Activated naive CD4-positive, alpha-beta T cell treated with anti-CD3 and anti-CD28 coated beads, Interleukin-2, amount 50 U/mL, for 16 hours (primary cell): ENCODE measurements around the gene EFCAB14.
"Not testable (repeated sequence)": the region's sequence is repeated elsewhere in the genome, so short reads cannot be mapped to it uniquely, and the experiment has no call there.

Experiments used
- DNase-seq: peaks from one replicate; pipeline ENCODE4 v3.0.0-alpha.2; 2020

The EFCAB14 gene

DNA sequence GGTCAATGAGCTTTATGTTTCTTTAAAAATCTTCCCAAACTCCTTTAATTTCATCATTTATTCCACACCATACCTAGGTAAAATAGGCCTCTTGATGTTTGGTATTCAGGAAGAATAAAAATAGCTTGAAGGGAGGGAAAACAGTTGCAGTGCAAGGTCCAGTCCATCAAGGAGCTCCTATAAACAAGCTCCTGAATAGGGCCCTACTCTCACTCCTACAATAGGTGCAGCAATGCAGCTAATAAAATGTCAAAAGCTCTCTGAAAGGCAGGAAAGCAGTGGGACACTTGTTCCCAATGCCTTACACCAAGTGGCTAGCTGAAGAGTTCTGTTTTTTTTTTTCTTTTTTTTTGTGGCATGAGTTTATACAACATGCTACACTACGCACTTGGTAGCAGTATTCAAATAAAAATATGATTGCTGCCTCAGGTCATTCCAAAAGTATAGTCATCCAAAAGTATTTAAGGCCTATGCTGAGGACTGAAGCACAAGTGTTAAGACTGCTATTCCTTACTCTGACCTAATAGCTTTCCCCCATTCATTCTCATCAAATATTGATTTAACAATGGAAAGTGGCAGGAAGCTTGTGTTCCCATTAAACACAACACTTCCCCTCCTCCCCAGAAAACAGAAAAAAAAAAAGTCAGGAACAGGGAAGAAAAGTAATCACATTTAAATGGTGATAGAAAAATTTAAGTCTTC is 37.4 kb downstream of the EFCAB14 start:
- DNase-seq, result no peak

DNA sequence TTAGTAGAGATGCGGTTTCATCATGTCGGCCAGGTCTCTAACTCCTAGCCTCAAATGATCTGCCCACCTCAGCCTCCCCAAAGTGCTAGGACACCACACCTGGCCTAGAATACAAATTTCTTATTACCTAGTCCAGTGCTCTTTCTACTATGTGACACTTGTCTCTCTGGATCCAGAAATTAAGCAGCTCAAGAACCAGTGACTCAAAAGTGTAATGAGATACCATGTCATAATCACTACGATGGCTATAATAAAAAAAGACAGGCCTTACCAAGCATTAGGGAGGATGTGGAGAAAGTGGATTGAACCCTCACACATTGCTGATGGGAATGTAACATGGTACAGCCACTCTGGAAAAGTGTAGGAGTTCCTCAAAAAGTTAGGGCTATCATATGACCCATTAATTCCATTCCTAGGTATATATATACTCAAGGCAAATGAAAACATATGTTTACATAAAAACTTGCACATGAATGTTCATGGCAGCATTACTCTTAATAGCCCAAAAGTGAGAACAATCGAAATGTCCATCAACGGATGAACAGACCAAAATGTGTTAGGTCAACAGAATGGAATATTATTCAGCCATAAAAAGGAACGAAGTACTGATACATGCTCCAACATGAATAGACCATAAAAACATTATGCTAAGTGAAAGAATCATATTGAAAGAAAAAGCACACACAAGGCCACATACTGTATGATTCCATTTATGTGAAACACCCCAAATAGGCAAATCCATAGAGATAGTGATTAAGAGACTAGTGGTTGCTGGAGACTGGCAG is 38.9 kb downstream of the EFCAB14 start:
- DNase-seq, result no peak

DNA sequence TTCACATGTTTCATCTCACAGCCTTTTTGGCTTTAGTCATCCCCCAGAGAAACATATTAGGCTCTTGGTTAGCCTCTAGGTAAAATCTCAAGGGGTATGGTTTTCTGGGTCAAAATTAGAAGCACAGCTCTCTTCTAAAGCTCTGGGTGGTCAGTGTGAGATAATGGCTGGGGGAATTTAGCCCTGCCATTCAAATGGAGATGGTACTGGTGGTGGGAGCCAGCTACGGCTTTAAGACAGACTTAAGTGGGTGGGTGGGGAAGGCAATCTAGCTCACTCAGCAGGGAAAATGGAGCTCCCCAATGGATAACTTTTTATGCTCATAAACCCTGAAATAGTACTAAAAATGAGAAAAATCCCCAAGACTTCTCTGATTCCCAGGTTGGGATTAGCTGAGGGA is 41.6 kb downstream of the EFCAB14 start:
- DNase-seq, result no peak

DNA sequence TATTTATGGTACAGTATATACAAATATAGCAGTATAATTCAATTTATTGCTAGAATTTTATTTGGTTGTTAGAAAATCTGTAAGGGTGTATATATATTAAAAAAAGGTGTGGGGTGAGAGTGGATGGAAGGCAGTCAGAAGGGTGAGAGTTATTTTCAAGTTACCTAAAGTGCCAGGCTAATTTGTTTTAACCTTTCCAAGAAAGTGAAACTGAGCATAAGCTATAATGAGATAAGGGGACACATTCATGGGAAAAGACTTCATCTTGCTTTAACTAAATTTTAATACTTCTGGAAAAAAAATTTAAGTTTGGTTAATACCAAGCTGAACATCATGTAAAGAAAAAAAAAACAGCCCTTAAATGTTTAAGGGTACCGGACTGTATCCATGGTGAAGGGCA is 42.4 kb downstream of the EFCAB14 start:
- no peak for DNase-seq

DNA sequence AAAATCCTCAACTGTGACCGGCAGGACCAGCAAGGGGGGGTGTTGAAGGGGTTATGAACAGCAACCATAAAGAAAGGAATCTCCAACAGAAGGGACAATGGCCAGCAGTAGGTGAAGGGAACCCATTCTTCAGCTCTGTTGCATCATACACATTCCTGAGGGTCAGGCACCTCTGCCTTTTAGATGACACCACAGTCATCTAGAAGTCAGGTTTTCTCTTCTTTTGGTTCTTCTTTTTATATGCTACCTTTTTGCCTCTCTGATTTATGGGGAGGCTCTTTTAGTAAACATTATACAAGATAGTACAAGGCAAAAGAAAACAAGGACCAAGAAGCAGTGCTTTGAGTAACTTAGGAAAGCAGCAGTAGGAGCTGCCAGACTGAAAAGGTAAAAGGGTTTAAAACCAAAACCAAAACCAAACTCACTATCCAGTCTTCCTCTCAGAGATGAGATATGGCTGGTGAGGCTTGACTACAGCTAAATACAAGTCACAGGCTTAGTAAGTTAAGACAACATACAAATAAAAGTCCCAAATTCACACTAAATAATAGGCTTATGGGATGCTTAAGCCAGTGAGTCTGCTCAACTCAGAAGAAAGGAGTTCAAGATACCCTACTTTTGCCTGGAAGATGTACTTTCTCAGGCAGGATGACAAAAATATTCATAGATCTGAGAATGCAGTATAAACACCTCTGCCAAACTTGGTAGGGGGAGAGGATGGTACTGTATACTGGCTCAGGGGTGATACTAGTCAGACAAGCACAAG is 43.2 kb downstream of the EFCAB14 start:
- no peak for DNase-seq

DNA sequence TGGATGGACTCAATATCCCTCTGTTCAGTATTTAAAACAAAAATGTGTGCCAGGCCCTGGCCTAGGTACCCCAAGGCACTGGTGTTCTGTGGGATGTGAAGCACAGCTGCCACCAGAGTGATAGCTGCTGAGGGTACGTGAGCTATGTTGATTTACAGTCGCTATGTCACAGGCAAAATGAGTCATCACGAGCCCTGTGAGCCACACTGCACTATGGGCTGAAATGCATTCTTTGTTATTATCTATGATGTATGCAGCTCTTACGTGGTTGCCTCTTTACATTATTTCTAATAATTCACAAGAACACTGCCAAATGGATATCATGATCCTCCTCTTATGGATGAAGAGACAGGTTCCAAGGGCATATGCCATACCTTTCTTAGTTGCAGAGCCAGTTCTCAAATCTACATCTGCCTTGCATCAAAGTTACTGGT is 45.1 kb downstream of the EFCAB14 start:
- DNase-seq, result no peak

DNA sequence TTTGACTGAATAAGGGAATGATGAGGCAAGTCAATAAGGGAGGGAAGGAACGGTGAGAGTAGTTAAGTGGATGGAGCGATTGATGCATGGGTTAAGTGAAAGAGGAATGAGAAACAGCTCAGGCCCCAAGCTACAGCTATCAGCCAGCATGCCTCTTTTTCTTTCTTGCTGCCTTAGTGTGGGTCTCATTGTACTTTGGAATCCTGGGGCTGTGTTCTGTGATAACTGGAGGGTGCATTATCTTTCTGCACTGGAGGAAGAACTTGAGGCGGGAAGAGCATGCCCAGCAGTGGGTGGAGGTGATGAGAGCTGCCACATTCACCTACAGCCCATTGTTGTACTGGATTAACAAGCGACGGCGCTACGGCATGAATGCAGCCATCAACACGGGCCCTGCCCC is 46.2 kb downstream of the EFCAB14 start:
- no peak for DNase-seq

DNA sequence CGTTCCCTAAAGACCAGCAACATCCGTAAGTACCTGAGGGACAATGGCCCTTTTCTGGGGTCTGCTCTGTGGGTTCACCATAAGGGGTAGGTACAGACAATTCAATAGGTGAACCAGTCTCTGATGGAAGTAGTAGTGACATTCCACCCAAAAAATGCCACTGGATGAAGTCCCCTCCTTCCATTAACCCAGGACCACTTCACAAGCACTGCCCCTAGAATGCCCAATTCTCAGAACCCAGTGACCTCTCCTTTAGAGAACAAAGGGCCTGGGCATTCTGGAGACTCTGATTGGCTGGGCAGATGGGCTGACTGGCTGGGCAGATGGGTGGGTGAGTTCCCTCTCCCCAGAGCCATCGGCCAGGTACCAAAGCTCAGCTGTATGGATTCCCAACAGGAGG is 47.4 kb downstream of the EFCAB14 start, which contains the start of gene TEX38:
TEX38 (plus strand) TSS at position 301 of the 400 bp plus-strand sequence; CDS start at position 382, 81 bp downstream.
- DNase-seq, result no peak

DNA sequence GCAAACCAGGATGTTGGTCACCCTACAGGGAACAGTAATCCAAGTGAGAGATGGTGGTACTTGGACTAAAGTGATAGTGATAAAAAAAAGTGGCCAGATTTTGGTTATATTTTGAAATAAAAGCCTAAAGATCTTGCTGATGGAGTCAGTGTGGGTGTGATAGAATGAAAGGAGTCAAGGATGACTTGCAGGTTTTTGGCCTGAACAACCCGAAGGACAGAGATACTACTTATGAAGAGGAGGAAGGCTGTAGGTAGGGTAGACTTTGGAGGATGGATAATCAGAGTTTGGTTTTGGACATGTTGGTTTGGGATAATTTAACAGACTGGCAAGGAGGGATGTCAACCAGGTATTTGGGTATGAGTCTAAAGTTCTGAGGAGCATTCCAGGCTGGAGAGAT is 48.8 kb downstream of the EFCAB14 start:
- DNase-seq, result no peak

DNA sequence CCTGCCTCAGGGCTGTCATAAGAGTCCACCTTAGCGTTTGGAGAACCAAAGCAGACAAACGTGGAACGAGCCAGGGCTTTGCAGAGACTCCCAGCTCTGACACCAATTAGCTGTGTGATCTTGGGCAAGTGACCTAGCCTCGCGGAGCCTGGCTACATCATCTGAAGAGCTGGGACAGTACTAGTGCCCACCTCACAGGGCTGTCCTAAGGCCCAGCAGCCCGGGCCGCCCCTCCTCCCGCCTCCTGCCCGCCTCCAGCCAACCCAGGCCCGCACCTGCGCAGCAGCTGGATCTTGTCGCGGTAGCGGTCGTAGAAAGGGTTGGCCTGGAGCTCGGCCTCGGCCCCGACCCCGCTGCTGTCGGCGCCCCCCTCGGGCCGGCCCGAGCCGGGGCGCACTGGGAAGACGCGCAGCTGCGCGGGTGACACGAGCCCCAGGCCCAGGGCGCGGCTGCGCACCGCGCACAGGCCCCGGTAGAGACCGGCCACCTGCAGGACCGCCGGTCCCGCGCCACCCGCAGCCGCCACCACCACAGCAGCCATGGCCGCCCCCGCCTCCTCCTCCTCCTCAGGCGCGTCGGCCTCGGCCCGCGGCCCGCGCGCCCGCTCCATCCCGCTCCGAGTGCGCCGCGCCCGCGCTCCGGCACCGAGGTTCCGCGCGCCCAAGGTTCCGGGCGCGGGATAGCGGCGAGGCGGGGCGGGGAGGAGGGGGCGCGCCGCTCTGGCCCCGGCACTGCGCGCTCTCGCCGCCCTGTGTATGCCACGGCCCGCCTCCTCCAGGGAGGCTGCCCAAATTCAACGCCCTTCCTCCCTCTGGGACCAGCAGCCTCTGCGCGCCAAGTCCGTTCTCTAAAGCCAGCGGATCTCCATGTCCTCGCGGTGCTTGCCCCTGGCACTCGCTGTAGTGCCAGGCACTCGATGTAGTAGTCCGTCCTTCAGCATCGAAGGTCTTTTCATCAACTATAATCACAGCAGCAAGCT is 50.8 kb downstream of the EFCAB14 start, which contains the start of gene ATPAF1:
ATPAF1 (minus strand) TSS at position 583 of the 979 bp plus-strand sequence; CDS start at position 541, 42 bp downstream.
- DNase-seq, result peak; percentile 69

DNA sequence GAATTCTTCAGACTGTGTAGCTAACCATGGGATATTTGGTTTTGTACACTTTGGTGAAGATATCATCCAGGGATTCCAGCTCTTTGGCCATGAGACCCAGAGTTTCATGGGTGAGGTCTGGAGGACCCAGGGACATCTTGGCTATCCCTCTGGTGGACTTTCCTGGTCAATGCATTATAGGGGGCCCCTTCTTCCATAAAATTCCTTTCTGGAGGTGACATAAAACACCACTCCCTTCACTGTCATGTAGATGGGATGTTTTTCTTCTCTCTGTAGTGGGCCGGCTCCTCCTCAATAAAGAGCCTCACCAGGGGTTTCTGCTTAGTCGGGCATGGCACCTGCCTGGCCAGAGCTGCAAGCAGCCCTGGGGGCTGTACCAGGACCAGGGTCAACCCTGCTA is 52.9 kb downstream of the EFCAB14 start:
- no peak for DNase-seq

DNA sequence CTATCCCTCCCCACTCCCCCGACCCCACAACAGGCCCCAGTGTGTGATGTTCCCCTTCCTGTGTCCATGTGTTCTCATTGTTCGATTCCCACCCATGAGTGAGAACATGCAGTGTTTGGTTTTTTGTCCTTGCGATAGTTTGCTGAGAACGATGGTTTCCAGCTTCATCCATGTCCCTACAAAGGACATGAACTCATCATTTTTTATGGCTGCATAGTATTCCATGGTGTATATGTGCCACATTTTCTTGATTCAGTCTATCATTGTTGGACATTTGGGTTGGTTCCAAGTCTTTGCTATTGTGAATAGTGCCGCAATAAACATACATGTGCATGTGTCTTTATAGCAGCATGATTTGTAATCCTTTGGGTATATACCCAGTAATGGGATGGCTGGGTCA is 56.0 kb downstream of the EFCAB14 start:
- DNase-seq, result not testable (repeated sequence)

DNA sequence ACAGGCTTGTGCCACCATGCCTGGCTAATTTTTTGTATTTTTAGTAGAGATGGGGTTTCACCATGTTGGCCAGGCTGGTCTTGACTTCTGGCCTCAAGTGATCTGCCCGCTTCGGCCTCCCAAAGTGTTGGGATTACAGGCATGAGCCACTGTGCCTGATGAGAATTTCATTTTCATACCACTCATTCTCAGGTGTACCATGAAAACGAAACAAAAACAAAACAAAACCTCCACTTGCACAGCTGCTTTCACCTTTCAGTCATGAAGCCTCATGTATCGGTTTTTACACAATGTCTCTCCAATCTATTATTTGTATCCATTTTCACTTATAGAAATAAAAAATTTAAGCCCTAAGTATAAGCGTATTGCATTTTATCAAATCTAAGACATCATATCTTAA is 58.8 kb downstream of the EFCAB14 start:
- DNase-seq, result not testable (repeated sequence)

DNA sequence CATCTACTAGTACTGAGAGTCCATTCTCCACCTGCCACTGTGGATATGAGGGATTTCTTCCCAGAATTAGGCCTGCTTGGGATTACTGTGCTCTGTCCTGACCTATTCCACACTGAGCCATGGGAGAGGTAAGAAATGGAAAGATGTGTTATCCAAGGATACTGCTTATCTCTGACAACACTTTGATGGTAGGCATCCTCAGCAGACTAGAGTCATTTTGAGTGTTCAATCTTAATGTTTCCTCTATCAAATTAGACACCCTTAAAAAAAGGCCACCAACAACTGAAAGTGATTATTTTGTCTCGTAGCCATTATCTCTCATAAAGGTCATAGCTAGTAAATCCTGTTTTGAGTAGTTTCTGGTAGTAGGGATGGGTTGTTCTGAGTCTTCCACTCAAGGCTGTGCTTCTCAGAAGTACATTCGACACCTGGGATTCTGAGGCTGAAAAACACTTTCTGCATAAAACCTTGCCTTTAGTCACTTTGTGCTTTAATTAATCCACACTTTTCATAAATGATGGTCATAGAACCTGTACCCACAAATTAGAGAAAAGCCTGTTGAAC is 59.5 kb downstream of the EFCAB14 start:
- DNase-seq, result no peak

DNA sequence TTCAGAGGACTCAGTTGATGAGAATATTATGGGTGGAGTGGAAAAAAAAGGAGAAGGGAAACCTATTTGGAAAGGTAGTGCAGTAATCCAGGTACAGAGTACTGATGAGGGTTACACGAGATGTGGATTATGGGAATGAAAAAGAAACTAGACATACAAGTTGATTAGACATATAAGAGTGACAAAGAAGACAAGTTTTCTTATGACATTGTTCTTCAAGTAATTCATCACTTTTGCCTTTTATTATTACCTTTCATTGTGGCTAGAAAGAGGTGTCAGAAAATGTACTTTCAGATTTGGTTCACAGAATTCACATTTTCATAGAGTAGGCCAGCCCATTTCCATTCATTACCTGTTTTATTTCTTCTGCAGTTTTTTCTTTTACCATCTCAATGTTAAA is 61.1 kb downstream of the EFCAB14 start:
- DNase-seq, result no peak

DNA sequence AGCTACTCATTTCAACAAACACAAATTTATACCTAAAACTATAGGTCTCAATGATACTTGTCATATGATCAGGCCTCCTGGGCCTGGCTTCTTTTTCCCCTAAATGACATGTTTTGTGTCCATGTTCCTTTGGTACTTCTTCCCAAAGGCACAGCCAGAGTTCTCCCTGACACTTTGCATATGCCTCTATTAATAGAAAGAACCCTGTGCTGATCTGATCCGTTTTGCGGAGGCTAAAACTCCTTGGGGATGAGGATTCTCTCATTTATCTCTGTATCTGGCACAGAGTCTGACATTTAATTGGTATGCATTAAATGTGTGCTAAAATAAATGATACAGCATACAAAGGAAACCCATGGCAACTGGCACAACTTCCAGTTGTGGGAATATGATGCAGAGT is 62.3 kb downstream of the EFCAB14 start:
- DNase-seq, result no peak

DNA sequence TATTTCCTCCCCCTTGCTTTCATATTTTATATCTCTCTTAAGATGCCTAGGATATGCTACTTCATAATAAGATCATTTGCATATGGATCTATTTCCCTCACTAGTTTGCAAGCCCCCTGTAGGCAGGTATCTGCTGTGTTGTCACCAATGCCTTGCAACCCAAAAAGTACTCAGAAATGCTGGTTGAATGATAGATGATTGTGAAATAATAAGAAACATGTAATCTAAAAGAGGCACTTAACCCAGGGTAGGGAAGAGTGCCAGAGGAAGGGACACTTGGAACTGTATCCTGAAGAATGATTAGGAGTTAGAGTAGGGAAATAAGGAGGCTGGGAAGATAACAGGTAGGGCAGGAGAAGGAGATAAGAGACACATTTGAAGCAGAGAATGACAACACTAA is 63.1 kb downstream of the EFCAB14 start:
- DNase-seq, result no peak

DNA sequence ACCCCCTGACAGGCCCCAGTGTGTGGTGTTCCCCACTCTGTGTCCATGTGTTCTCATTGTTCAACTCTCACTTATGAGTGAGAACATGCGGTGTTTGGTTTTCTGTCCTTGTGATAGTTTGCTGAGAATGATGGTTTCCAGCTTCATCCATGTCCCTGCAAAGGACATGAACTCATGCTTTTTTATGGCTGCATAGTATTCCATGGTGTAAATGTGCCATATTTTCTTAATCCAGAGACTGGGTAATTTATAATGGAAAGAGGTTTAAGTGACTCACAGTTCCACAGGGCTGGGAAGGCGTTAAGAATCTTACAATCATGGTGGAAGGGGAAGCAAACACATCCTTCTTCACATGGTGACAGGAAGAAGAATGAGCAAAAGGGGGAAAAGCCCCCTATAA is 64.2 kb downstream of the EFCAB14 start:
- DNase-seq, result not testable (repeated sequence)

DNA sequence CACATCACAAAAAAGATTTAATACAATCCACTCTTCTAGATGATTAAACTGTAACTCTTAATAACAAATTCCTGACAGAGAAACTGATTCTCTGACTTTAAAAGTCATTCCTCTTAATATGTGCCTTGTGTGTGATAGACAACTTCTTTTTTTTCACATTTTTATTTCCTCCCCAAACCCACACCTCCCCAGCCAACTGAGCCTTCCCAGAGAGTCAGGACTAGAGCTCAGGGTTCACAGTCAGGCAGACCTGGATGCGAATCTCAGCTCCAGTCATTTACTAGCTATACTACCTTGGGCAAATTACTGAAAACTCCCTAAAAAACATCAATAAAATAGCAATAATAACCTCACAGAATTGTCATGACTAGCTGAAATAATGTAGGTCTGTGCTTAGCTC is 64.9 kb downstream of the EFCAB14 start:
- DNase-seq, result no peak

DNA sequence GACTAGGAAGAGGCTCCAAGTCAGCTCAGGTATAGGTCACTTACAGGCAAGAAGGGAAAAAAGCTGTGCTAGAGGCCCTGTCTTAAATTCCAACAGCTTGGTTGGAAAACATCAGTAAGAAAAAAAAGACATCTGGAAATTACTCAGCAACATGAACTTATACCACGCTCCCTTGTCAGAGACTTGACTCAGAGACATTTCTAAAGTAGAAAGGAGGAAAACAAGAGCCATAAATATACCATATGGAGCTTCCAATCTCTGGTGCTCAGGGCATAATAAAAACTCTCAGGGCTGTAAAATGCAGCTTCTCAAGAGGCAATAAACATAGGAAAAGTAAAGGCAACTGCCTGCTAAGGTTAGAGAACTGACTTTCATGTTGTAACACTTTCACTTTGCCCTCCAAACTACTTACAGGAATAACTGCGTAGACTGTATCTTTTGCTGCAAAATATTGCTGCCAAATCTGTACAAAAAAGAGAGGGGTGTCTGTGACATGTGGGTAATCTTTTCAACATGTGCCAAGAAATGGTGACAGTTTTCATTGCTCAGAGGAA is 65.4 kb downstream of the EFCAB14 start:
- no peak for DNase-seq

DNA sequence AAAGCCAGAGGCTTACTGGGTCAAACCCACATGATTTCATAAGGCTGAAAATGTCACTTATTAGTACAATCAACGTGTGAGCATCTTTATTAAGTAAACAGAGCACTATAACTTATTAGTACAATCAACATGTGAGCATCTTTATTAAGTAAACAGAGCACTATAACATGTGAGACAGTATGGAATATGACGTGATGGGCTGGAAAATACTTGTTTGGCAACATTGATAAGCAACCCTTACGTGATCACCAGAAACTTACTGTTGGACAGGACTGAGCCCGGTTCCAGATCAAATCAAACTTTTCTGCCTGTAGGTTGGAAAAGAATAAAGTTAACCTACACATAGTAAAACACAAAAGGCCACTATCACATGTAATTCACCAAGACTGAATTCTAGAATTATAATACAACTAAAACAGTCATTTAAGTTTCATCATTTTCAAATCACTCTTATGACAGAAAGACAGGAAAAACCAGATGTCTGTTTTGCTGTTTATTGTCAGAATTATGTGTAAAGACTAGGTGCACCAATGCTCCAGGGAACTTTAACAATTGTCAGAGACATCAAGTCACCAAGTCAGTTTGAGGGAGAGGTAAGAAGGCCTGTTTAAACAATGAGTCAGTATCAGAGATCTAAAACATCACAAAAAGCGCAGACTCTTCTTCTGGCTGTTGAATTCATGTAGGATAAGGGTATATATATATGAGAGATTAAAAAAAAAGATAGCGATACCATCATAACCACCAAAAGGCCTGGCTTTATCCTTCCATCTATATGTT is 66.4 kb downstream of the EFCAB14 start:
- DNase-seq, result no peak
